ENCODE measurements around the gene TUSC2.

DNA sequence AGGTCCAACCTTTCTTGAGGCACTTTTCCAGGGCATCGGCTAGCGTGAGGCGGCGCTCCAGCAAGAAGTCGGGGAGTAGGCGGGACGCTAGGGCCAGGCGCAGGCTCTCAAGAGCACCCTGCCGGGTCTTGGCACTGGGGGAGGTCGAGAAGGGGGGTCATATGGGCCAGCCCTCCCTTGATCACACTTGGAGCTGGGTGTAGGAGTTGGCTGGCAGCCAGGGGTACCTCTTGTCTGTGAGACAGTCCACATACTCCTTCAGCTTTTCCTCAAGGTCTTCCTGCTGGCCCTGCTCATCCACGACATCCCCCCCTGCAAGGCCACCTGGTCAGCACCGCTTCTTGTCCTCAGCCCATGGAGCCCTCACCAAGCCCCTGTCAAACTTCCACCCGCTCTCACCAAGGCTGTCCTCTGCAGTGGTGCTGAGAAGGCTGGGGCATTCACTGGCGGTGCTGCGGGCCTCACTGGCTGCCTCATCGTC lies 37.8 kb downstream of the TUSC2 start:
- TF ChIP-seq CTCF (IDR thresholded peaks at IDR 0.05; ENCODE audit: borderline replicate concordance, extremely low read depth, low read length, poor library complexity, severe bottlenecking) (no peak), EZH2 (IDR thresholded peaks at IDR 0.05; ENCODE audit: borderline replicate concordance, low read depth, low read length, severe bottlenecking) (no peak)

Measured in DND-41 (cell line).